Transverse colon (tissue), 4 donors: ENCODE data around the gene GPR39. TPM values are rescaled to one million over a fixed set of nuclear protein-coding genes. Genes with fewer than 3 reads are reported as not detected.
A peak's percentile ranks its signal among the peaks of the same experiment; 100 is the strongest.

Experiments
- DNase-seq: peaks from one replicate; pipeline ENCODE4 v3.0.0-alpha.2; 2019
- H3K27ac ChIP-seq, 4 donors: fragments of 200-600 bp; sonication (generic); 2 replicates each; pipeline ENCODE4 v1.5.1; 2016 to 2018; ENCODE audit warnings: inconsistent platforms in 4 of 4
- H3K27me3 ChIP-seq: fragments of 200-600 bp; sonication (generic); 2 replicates; pipeline ENCODE4 v1.5.1; 2017; ENCODE audit warnings: inconsistent platforms
- H3K36me3 ChIP-seq, 4 donors: fragments of 200-600 bp; sonication (generic); 2 replicates each; pipeline ENCODE4 v1.5.1; 2017 to 2019; ENCODE audit warnings: inconsistent platforms in 4 of 4
- H3K4me1 ChIP-seq, 4 donors: fragments of 200-600 bp; sonication (generic); 2 replicates each; pipeline ENCODE4 v1.5.1; 2017 to 2020; ENCODE audit warnings: inconsistent platforms in 4 of 4
- H3K4me3 ChIP-seq, 4 donors: fragments of 200-600 bp; sonication (generic); 1 replicate in 1 of 4; 2 replicates in 3 of 4; pipeline versions ENCODE4 v1.5.1 to v1.6.1; 2017 to 2019; ENCODE audit warnings: inconsistent platforms in 4 of 4
- H3K9me3 ChIP-seq, 2 donors: fragments of 200-600 bp; sonication (generic); 2 replicates each; pipeline ENCODE4 v1.5.1; 2017 to 2019; ENCODE audit warnings: inconsistent platforms in 2 of 2
- CTCF ChIP-seq, 5 experiments: fragments of 200-600 bp in 3 of 5; fragments of 450-650 bp in 2 of 5; sonication (generic) in 3 of 5; IDR thresholded peaks; 1 replicate in 2 of 5; 2 replicates in 3 of 5; pipeline ENCODE4 v1.5.1; 2016 to 2017; ENCODE audit warnings: antibody characterized with exemption in 5 of 5, inconsistent platforms in 3 of 5, mild to moderate bottlenecking in 2 of 5, moderate library complexity in 1 of 5
- EP300 ChIP-seq: sonication (generic); formaldehyde crosslinking; IDR thresholded peaks from one replicate; pipeline ENCODE4 v1.6.1; 2017; ENCODE audit warnings: antibody characterized with exemption, low read depth
- POLR2A ChIP-seq: fragments of 450-650 bp; IDR thresholded peaks from one replicate; pipeline ENCODE4 v1.6.1; 2016; ENCODE audit warnings: antibody characterized with exemption, mild to moderate bottlenecking, moderate library complexity
- POLR2AphosphoS5 ChIP-seq, 3 donors: sonication (generic); formaldehyde crosslinking; IDR thresholded peaks; one replicate each; pipeline ENCODE4 v1.6.1; 2016; ENCODE audit warnings: antibody characterized with exemption in 3 of 3
- WGBS, 2 donors: methylation state at CpG; one replicate each; pipeline ENCODE4 v1.1.5; 2018; ENCODE audit warnings: low coverage in 1 of 2; 5-methylcytosine and 5-hydroxymethylcytosine counted together
- in situ Hi-C, 4 donors: fragments of 200-750 bp; cut with MboI; loops; one replicate each; pipeline versions ENCODE4 v1.15.0 to v1.15.1; 2017; ENCODE audit warnings: low sequenced_read_pairs in 3 of 4, low pct_ligation_motif_present in 1 of 4, low pct_unique_long_range_greater_than_20kb in 1 of 4
- intact Hi-C: fragments of 100-400 bp; cut with DNase I; formaldehyde crosslinking; loops from one replicate; pipeline ENCODE4 v1.15.1; 2023; ENCODE audit warnings: low total_unique reads
- total RNA-seq, 4 donors: library from RNA; depleted of rRNA; stranded (reverse); fragments of >200 nt; gene quantifications; one replicate each; pipeline ENCODE4 v1.1.0, GENCODE V29; 2016

The GPR39 gene
- total RNA-seq, 4 donors from 2014 or later: 26.3 to 85.3 (median 39.6) TPM

GRCh38 chr2:132419235-132419634, 2.6 kb downstream of the GPR39 start:
- peaks cover under 1 to 23% (median 16%) of the 10 kb centered on the region in 4 donors for H3K4me1 ChIP-seq
- TF ChIP-seq CTCF (IDR thresholded peaks at IDR 0.05) (no peak), POLR2AphosphoS5 (IDR thresholded peaks at IDR 0.05) (no peak), POLR2A (no peak), EP300 (no peak)
- intact Hi-C loops (no loop called here), in situ Hi-C loops (no loop called here)
- H3K9me3 ChIP-seq: no peaks in the 10 kb centered on the region
- DNase-seq: no peak
- peak overlapping the region in 1 of 4 donors; percentile 90 for H3K27ac ChIP-seq
- peak overlapping the region in 2 of 4 donors; percentile 9 to 59 for H3K4me3 ChIP-seq
- no peaks in the 10 kb centered on the region for H3K36me3 ChIP-seq
- H3K27me3 ChIP-seq: no peaks in the 10 kb centered on the region
- WGBS, 2 donors: 59 to 70% methylated on average over 3 of the region's 3 CpGs

GRCh38 chr2:132419941-132420340, 3.3 kb downstream of the GPR39 start:
- H3K4me1 ChIP-seq: peaks cover 3 to 22% (median 17%) of the 10 kb centered on the region in 4 donors
- in situ Hi-C loops: no loop called here
- WGBS, 2 donors: 57 to 87% methylated on average over 1 to 6 of the region's 6 CpGs

GRCh38 chr2:132420816-132421805, 4.5 kb downstream of the GPR39 start:
- H3K4me3 ChIP-seq: no peak overlapping the region
- H3K27ac ChIP-seq: no peak overlapping the region
- in situ Hi-C loops (no loop called here), intact Hi-C loops (no loop called here)
- WGBS, 2 donors: 67% methylated on average over 2 of the region's 2 CpGs; no CpG with 5 or more reads in 1 of the 2 donors
- H3K9me3 ChIP-seq: no peaks in the 10 kb centered on the region
- H3K4me1 ChIP-seq: peaks cover 3 to 13% (median 8%) of the 10 kb centered on the region in 4 donors
- TF ChIP-seq POLR2A (no peak), POLR2AphosphoS5 (IDR thresholded peaks at IDR 0.05) (no peak), EP300 (no peak), CTCF (IDR thresholded peaks at IDR 0.05) (no peak)
- no peaks in the 10 kb centered on the region for H3K36me3 ChIP-seq
- no peaks in the 10 kb centered on the region for H3K27me3 ChIP-seq
- no peak for DNase-seq

More at GRCh38 chr2:132419941-132420340, 3.3 kb downstream of the GPR39 start:
- H3K4me3 ChIP-seq: no peak overlapping the region
- intact Hi-C loops: no loop called here
- no peak overlapping the region for H3K27ac ChIP-seq
- no peaks in the 10 kb centered on the region for H3K36me3 ChIP-seq
- H3K27me3 ChIP-seq: no peaks in the 10 kb centered on the region
- DNase-seq: no peak
- no peaks in the 10 kb centered on the region for H3K9me3 ChIP-seq
- TF ChIP-seq EP300: no peak
- no peak for TF ChIP-seq POLR2AphosphoS5 (IDR thresholded peaks at IDR 0.05)
- TF ChIP-seq POLR2A: no peak
- TF ChIP-seq CTCF (IDR thresholded peaks at IDR 0.05): no peak

- in situ Hi-C loops (no loop called here), intact Hi-C loops (no loop called here)
- Histone ChIP-seq H3K27ac (no peak overlapping the region), H3K27me3 (no peaks in the 10 kb centered on the region), H3K4me3 (no peak overlapping the region), H3K9me3 (no peaks in the 10 kb centered on the region), H3K36me3 (no peaks in the 10 kb centered on the region), H3K4me1 (peaks cover 3 to 13% (median 8%) of the 10 kb centered on the region in 4 donors)
- no peak for DNase-seq
- TF ChIP-seq POLR2A (no peak), CTCF (IDR thresholded peaks at IDR 0.05) (no peak), POLR2AphosphoS5 (IDR thresholded peaks at IDR 0.05) (no peak), EP300 (no peak)
- 77 to 96% methylated on average over 4 to 6 of the region's 6 CpGs for whole genome bisulfite sequencing, 2 donors
Measured at GRCh38 chr2:132422736-132423135, 6.1 kb downstream of the GPR39 start.
